HEK293 (cell line): Measurements from ENCODE around the gene NEGR1.

Source experiments
- CTCF ChIA-PET: fragments of 350-600 bp; formaldehyde crosslinking; extraction: SDS; loops from one replicate; lab custom pipeline; 2021; ENCODE audit warnings: antibody characterized with exemption; lab: Yijun Ruan, JAX
- POLR2A ChIA-PET: fragments of 300-600 bp; formaldehyde crosslinking; extraction: SDS; loops from one replicate; lab custom pipeline; 2020; ENCODE audit warnings: antibody characterized with exemption, inconsistent platforms; lab: Yijun Ruan, JAX
- H3K27ac ChIP-seq: fragments of 200-500 bp; sonication (Bioruptor generic); 2 replicates; pipeline ENCODE4 v1.5.1; 2014; ENCODE audit warnings: low read depth, low read length, control low read depth, inconsistent platforms; ENCODE audit errors: extremely low read depth
- H3K36me3 ChIP-seq, 2 experiments: fragments of 200-500 bp in 1 of 2; sonication (Bioruptor generic) in 1 of 2; 1 replicate in 1 of 2; 2 replicates in 1 of 2; pipeline ENCODE4 v1.5.1; 2014 to 2017; ENCODE audit warnings: inconsistent platforms in 2 of 2, low read length in 2 of 2; ENCODE audit not compliant: control insufficient read depth in 2 of 2, insufficient read depth in 1 of 2
- H3K4me1 ChIP-seq: fragments of 200-500 bp; sonication (Bioruptor generic); 2 replicates; pipeline ENCODE4 v1.5.1; 2014; ENCODE audit warnings: mild to moderate bottlenecking, low read length, inconsistent platforms; ENCODE audit not compliant: control insufficient read depth, insufficient read depth
- H3K4me3 ChIP-seq: 2 replicates; pipeline ENCODE4 v1.5.1; 2011; ENCODE audit warnings: low read depth, mild to moderate bottlenecking, control low read depth, low read length, moderate library complexity
- H3K9me3 ChIP-seq: fragments of 200-500 bp; sonication (Bioruptor generic); 2 replicates; pipeline ENCODE4 v1.5.1; 2014; ENCODE audit warnings: low read depth, low read length, inconsistent platforms; ENCODE audit not compliant: control insufficient read depth, insufficient read depth
- AEBP2 ChIP-seq: fragments of 450-650 bp; formaldehyde crosslinking; IDR thresholded peaks from 2 replicates; pipeline ENCODE4 v1.5.1; 2016; ENCODE audit warnings: missing biosample characterization, missing genetic modification characterization, borderline replicate concordance
- HOXD13 ChIP-seq: sonication (generic); formaldehyde crosslinking; IDR thresholded peaks from 2 replicates; pipeline ENCODE4 v1.8.0; 2022; ENCODE audit warnings: missing genetic modification reagents, borderline replicate concordance
- IKZF3 ChIP-seq: fragments of 450-650 bp; IDR thresholded peaks from 2 replicates; pipeline ENCODE4 v1.5.0; 2018; ENCODE audit warnings: missing biosample characterization, mild to moderate bottlenecking, missing genetic modification characterization, moderate library complexity
- KLF1 ChIP-seq: fragments of 450-650 bp; formaldehyde crosslinking; IDR thresholded peaks from 2 replicates; pipeline ENCODE4 v1.5.1; 2016; ENCODE audit warnings: missing biosample characterization, missing genetic modification characterization
- PBX3 ChIP-seq: sonication (generic); formaldehyde crosslinking; IDR thresholded peaks from 2 replicates; pipeline ENCODE4 v1.8.1; 2022; ENCODE audit warnings: mild to moderate bottlenecking, moderate library complexity, missing genetic modification reagents
- RBAK ChIP-seq: fragments of 450-650 bp; formaldehyde crosslinking; IDR thresholded peaks from 2 replicates; pipeline ENCODE4 v1.5.1; 2016; ENCODE audit warnings: missing biosample characterization, missing genetic modification characterization
- ZBTB6 ChIP-seq: fragments of 450-650 bp; formaldehyde crosslinking; IDR thresholded peaks from 2 replicates; pipeline ENCODE4 v1.5.1; 2017; ENCODE audit warnings: missing biosample characterization, missing genetic modification characterization
- ZEB2 ChIP-seq: fragments of 450-650 bp; formaldehyde crosslinking; IDR thresholded peaks from 2 replicates; pipeline ENCODE4 v1.5.1; 2016; ENCODE audit warnings: missing biosample characterization, missing genetic modification characterization
- ZNF132 ChIP-seq: fragments of 450-650 bp; formaldehyde crosslinking; IDR thresholded peaks from 2 replicates; pipeline ENCODE4 v1.5.1; 2017; ENCODE audit warnings: missing biosample characterization, missing genetic modification characterization, borderline replicate concordance
- ZNF140 ChIP-seq: fragments of 450-650 bp; formaldehyde crosslinking; IDR thresholded peaks from 2 replicates; pipeline ENCODE4 v1.5.1; 2016; ENCODE audit warnings: missing biosample characterization, missing genetic modification characterization
- ZNF19 ChIP-seq: fragments of 450-650 bp; formaldehyde crosslinking; IDR thresholded peaks from 2 replicates; pipeline ENCODE4; 2016; ENCODE audit warnings: missing biosample characterization, missing genetic modification characterization, low read depth
- ZNF335 ChIP-seq: fragments of 450-650 bp; formaldehyde crosslinking; conservative IDR thresholded peaks from 2 replicates; pipeline ENCODE4 v1.5.1; 2016; ENCODE audit warnings: missing biosample characterization, missing genetic modification characterization
- ZNF423 ChIP-seq: fragments of 450-650 bp; formaldehyde crosslinking; IDR thresholded peaks from 2 replicates; pipeline ENCODE4 v1.5.1; 2016; ENCODE audit warnings: missing biosample characterization, missing genetic modification characterization
- ZNF521 ChIP-seq: fragments of 450-650 bp; formaldehyde crosslinking; IDR thresholded peaks from 2 replicates; pipeline ENCODE4 v1.5.1; 2017; ENCODE audit warnings: missing biosample characterization, mild to moderate bottlenecking, missing genetic modification characterization
- ZNF561 ChIP-seq: fragments of 450-650 bp; IDR thresholded peaks from 2 replicates; pipeline ENCODE4 v1.5.1; 2018; ENCODE audit warnings: missing biosample characterization, missing genetic modification characterization, borderline replicate concordance
- ZNF670 ChIP-seq: fragments of 450-650 bp; formaldehyde crosslinking; IDR thresholded peaks from 2 replicates; pipeline ENCODE4 v1.5.1; 2016; ENCODE audit warnings: missing biosample characterization, missing genetic modification characterization, low read depth
- ZSCAN16 ChIP-seq: fragments of 450-650 bp; formaldehyde crosslinking; IDR thresholded peaks from 2 replicates; pipeline ENCODE4 v1.5.1; 2016; ENCODE audit warnings: missing biosample characterization, missing genetic modification characterization
- TF ChIP-seq, protein P1 (sequence below): fragments of 450-650 bp; formaldehyde crosslinking; IDR thresholded peaks from 2 replicates; pipeline ENCODE4 v1.5.1; 2016; ENCODE audit warnings: missing biosample characterization, missing genetic modification characterization
- TF ChIP-seq, protein P2 (sequence below): fragments of 450-650 bp; formaldehyde crosslinking; IDR thresholded peaks from 2 replicates; pipeline ENCODE4 v1.5.1; 2016; ENCODE audit warnings: missing biosample characterization, missing genetic modification characterization

NEGR1 gene

DNA sequence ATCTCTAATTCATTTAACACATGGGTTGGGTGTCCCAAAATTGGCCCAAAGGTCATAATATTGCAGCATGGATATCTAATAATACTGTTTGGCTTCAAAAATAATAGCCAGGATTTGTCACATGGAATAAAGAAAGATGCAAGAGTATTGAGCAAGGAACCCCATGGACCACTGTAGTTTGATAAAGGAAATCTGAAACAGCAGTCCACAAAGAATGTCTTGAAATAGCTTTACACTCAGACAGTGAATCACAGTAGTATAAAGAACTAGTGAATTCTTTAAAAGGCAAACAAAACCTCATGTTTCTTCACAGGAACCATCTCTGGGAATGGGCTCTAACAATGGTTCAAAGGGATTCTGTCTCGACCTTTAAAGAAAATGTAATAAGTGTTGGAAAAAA is 625.4 kb downstream of the NEGR1 start (continued):
- TF ChIP-seq, protein P1, sequence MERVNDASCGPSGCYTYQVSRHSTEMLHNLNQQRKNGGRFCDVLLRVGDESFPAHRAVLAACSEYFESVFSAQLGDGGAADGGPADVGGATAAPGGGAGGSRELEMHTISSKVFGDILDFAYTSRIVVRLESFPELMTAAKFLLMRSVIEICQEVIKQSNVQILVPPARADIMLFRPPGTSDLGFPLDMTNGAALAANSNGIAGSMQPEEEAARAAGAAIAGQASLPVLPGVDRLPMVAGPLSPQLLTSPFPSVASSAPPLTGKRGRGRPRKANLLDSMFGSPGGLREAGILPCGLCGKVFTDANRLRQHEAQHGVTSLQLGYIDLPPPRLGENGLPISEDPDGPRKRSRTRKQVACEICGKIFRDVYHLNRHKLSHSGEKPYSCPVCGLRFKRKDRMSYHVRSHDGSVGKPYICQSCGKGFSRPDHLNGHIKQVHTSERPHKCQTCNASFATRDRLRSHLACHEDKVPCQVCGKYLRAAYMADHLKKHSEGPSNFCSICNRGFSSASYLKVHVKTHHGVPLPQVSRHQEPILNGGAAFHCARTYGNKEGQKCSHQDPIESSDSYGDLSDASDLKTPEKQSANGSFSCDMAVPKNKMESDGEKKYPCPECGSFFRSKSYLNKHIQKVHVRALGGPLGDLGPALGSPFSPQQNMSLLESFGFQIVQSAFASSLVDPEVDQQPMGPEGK = no peak
- no peak for TF ChIP-seq ZBTB6 (tag by site-specific recombination)

GRCh38 chr1:71655604-71656003 is 626.7 kb downstream of the NEGR1 start:
- POLR2A ChIA-PET = no interaction called here

GRCh38 chr1:71653952-71654351 is 628.4 kb downstream of the NEGR1 start:
- Histone ChIP-seq H3K27ac (no peak overlapping the region), H3K4me1 (no peaks in the 10 kb centered on the region), H3K4me3 (no peak overlapping the region), H3K9me3 (no peaks in the 10 kb centered on the region), H3K36me3 (no peaks in the 10 kb centered on the region)
- CTCF ChIA-PET = no interaction called here
- TF ChIP-seq ZNF670 (no peak), KLF1 (tag by site-specific recombination) (no peak), ZSCAN16 (tag by site-specific recombination) (no peak)
- POLR2A ChIA-PET = no interaction called here

More at GRCh38 chr1:71655604-71656003, 626.7 kb downstream of the NEGR1 start:
- Histone ChIP-seq H3K36me3 (no peaks in the 10 kb centered on the region), H3K27ac (no peak overlapping the region), H3K4me3 (no peak overlapping the region), H3K9me3 (no peaks in the 10 kb centered on the region), H3K4me1 (no peaks in the 10 kb centered on the region)
- CTCF ChIA-PET = no interaction called here
- TF ChIP-seq, protein P2, sequence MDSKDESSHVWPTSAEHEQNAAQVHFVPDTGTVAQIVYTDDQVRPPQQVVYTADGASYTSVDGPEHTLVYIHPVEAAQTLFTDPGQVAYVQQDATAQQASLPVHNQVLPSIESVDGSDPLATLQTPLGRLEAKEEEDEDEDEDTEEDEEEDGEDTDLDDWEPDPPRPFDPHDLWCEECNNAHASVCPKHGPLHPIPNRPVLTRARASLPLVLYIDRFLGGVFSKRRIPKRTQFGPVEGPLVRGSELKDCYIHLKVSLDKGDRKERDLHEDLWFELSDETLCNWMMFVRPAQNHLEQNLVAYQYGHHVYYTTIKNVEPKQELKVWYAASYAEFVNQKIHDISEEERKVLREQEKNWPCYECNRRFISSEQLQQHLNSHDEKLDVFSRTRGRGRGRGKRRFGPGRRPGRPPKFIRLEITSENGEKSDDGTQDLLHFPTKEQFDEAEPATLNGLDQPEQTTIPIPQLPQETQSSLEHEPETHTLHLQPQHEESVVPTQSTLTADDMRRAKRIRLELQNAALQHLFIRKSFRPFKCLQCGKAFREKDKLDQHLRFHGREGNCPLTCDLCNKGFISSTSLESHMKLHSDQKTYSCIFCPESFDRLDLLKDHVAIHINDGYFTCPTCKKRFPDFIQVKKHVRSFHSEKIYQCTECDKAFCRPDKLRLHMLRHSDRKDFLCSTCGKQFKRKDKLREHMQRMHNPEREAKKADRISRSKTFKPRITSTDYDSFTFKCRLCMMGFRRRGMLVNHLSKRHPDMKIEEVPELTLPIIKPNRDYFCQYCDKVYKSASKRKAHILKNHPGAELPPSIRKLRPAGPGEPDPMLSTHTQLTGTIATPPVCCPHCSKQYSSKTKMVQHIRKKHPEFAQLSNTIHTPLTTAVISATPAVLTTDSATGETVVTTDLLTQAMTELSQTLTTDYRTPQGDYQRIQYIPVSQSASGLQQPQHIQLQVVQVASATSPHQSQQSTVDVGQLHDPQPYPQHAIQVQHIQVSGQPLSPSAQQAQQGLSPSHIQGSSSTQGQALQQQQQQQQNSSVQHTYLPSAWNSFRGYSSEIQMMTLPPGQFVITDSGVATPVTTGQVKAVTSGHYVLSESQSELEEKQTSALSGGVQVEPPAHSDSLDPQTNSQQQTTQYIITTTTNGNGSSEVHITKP (tag by site-specific recombination) = no peak
- TF ChIP-seq ZNF423 (tag by site-specific recombination) = no peak
- TF ChIP-seq ZNF335 = no peak
- no peak for TF ChIP-seq ZNF561
- TF ChIP-seq, all 188 proteins: peak for 0

DNA sequence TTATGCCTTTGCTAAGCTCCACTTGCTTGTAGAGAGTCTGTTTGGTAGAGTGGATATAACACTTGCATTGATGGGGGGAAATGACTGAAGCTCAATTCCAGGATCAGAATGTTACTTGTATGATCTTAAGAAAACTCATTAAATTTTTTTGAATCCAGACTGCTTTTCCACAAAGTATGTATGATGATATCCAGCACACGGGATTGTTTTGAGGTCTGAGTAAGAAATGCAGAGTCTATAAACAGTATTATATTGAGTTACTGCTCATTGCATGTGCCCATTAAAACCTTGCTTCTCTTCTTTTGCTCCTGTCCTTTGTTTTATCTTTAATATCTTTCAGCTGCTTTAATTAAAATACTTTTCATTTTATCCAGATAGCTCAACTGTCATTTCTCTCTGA is 631.1 kb downstream of the NEGR1 start:
- POLR2A ChIA-PET = no interaction called here
- H3K36me3 ChIP-seq = no peaks in the 10 kb centered on the region
- no peak overlapping the region for H3K4me3 ChIP-seq
- no peak overlapping the region for H3K27ac ChIP-seq
- TF ChIP-seq ZNF132 (tag by site-specific recombination) (no peak), ZNF521 (tag by site-specific recombination) (no peak), HOXD13 (CRISPR knock-in tag) (no peak), PBX3 (CRISPR knock-in tag) (no peak), ZNF19 (tag by site-specific recombination) (no peak), ZNF140 (tag by site-specific recombination) (no peak), ZEB2 (tag by site-specific recombination) (no peak), IKZF3 (tag by site-specific recombination) (no peak), RBAK (no peak), AEBP2 (tag by site-specific recombination) (no peak)
- TF ChIP-seq, all 188 proteins: peak for 0
- no peaks in the 10 kb centered on the region for H3K9me3 ChIP-seq
- CTCF ChIA-PET = no interaction called here
- no peaks in the 10 kb centered on the region for H3K4me1 ChIP-seq
